Esophagus squamous epithelium (tissue), 5 donors: ENCODE data around the gene PRLHR. TPM values are rescaled to one million over a fixed set of nuclear protein-coding genes. Genes with fewer than 3 reads are reported as not detected.

Experiments used
- DNase-seq: peaks from one replicate; lab custom pipeline; 2025; lab: John Stamatoyannopoulos, UW
- H3K27ac ChIP-seq, 4 donors: fragments of 200-600 bp; sonication (generic); one replicate each; pipeline ENCODE4 v1.5.1; 2016 to 2019; ENCODE audit warnings: mild to moderate bottlenecking in 1 of 4
- H3K27me3 ChIP-seq, 4 donors: fragments of 200-600 bp; sonication (generic); 1 replicate in 3 of 4; 2 replicates in 1 of 4; pipeline versions ENCODE4 v1.5.1 to v1.6.0; 2017 to 2021; ENCODE audit warnings: antibody characterized with exemption in 1 of 4
- H3K36me3 ChIP-seq, 3 donors: fragments of 200-600 bp; sonication (generic); one replicate each; pipeline ENCODE4 v1.5.1; 2016 to 2019
- H3K4me1 ChIP-seq, 3 donors: fragments of 200-600 bp; sonication (generic); one replicate each; pipeline ENCODE4 v1.5.1; 2017 to 2019
- H3K4me3 ChIP-seq, 4 donors: fragments of 200-600 bp; sonication (generic); 1 replicate in 3 of 4; 2 replicates in 1 of 4; pipeline ENCODE4 v1.5.1; 2016 to 2019; ENCODE audit warnings: mild to moderate bottlenecking in 2 of 4, moderate library complexity in 1 of 4
- H3K9me3 ChIP-seq, 3 donors: fragments of 200-600 bp; sonication (generic); one replicate each; pipeline ENCODE4 v1.5.1; 2016 to 2019
- POLR2A ChIP-seq, 4 donors: fragments of 450-650 bp; IDR thresholded peaks; one replicate each; pipeline ENCODE4 v1.6.1; 2017; ENCODE audit warnings: antibody characterized with exemption in 4 of 4, mild to moderate bottlenecking in 4 of 4, moderate library complexity in 3 of 4
- WGBS, 2 donors: methylation state at CpG; one replicate each; pipeline ENCODE4 v1.1.5; 2018; 5-methylcytosine and 5-hydroxymethylcytosine counted together
- intact Hi-C: fragments of 100-400 bp; cut with DNase I; formaldehyde crosslinking; loops from one replicate; pipeline ENCODE4 v1.15.0; 2022
- total RNA-seq, 4 donors: library from RNA; depleted of rRNA; stranded (reverse); fragments of >200 nt; gene quantifications; one replicate each; pipeline ENCODE4 v1.1.0, GENCODE V29; 2016
- TF ChIP-seq, protein P1 (sequence below), 6 experiments: fragments of 450-650 bp in 4 of 6; fragments of 200-600 bp in 2 of 6; sonication (generic) in 2 of 6; IDR thresholded peaks; one replicate each; pipeline ENCODE4 v1.5.1; 2016 to 2019; ENCODE audit warnings: antibody characterized with exemption in 6 of 6, mild to moderate bottlenecking in 4 of 6, moderate library complexity in 4 of 6
- donor health status: DM: yes; HTN: yes; CAD: no.

Gene PRLHR
- total RNA-seq, 4 donors from 2014 or later = not detected

DNA sequence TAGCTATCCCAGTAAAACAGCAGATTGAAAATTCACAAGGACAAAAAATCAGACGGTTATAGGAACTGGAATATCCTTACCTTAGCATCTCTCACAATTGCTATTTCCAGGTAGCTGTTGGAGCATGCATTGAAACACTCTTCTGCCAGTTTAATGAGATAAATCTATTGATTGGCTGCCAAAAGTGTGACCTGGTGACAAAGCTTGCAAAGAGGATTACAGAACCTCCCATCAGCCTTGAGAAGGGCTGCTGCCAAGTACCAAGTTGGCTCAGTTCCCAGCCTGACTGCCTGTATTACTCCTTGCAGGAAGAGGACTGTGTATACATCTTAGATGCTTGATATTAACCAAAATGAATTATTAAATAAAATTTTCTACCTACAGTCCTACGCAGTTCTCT is 5.1 kb downstream of the PRLHR start:
- 30 to 37% methylated on average over 2 of the region's 2 CpGs for WGBS, 2 donors
- Histone ChIP-seq H3K9me3 (peaks cover 0 to 11% (median 0%) of the 10 kb centered on the region in 3 donors), H3K36me3 (no peaks in the 10 kb centered on the region), H3K27me3 (peaks cover under 1 to 70% (median 16%) of the 10 kb centered on the region in 4 donors), H3K4me3 (no peak overlapping the region), H3K27ac (no peak overlapping the region), H3K4me1 (peaks cover 0 to 10% (median 6%) of the 10 kb centered on the region in 3 donors)
- TF ChIP-seq POLR2A (IDR thresholded peaks at IDR 0.05) = no peak
- TF ChIP-seq, protein P1, sequence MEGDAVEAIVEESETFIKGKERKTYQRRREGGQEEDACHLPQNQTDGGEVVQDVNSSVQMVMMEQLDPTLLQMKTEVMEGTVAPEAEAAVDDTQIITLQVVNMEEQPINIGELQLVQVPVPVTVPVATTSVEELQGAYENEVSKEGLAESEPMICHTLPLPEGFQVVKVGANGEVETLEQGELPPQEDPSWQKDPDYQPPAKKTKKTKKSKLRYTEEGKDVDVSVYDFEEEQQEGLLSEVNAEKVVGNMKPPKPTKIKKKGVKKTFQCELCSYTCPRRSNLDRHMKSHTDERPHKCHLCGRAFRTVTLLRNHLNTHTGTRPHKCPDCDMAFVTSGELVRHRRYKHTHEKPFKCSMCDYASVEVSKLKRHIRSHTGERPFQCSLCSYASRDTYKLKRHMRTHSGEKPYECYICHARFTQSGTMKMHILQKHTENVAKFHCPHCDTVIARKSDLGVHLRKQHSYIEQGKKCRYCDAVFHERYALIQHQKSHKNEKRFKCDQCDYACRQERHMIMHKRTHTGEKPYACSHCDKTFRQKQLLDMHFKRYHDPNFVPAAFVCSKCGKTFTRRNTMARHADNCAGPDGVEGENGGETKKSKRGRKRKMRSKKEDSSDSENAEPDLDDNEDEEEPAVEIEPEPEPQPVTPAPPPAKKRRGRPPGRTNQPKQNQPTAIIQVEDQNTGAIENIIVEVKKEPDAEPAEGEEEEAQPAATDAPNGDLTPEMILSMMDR (IDR thresholded peaks at IDR 0.05) = no peak
- DNase-seq = no peak
- intact Hi-C loops = no loop called here

DNA sequence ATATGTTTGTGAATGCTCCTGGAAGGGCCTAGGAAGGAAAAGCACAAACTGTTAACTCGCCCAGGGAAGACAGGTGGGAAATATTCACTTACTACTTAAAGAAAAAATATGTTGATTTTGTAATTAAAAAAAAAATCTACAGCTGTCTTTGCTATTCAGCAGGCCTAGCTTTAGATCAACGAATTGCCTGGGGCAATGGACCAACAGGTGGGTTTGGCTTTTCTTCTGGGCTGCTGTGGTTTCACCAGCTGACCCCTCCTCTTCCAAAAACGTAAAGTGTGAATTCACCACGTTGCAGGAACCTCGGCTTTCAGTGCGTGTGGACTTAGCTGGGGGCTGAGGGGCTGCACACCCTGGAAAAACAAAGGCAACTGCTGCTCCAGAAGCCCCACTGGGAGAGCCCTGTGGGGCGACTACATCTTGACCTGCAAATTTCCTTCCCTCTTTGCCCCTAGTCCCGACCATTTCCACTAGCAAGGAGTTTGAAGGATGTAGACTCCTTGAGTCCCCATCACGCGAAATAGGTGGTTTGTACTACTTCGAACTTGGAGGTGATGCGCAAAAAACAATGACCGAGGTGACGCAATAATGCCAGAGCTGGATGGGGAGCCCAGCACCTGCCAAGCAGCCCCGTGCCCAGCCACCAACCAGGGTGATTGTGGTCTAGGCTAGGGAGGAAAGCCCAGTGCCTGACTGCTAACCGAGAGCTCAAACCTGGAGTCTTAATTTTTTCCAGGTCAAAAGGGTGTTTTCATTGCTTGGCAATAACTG is 7.4 kb downstream of the PRLHR start:
- H3K27ac ChIP-seq = no peak overlapping the region
- TF ChIP-seq, protein P1 (IDR thresholded peaks at IDR 0.05) = no peak
- no peak for TF ChIP-seq POLR2A (IDR thresholded peaks at IDR 0.05)
- intact Hi-C loops = no loop called here
- H3K27me3 ChIP-seq = peaks cover 0 to 47% (median 0%) of the 10 kb centered on the region in 4 donors
- H3K4me1 ChIP-seq = peaks cover 0 to 8% (median 6%) of the 10 kb centered on the region in 3 donors
- H3K9me3 ChIP-seq = no peaks in the 10 kb centered on the region
- no peaks in the 10 kb centered on the region for H3K36me3 ChIP-seq
- 69 to 75% methylated on average over 15 to 16 of the region's 16 CpGs for WGBS, 2 donors
- H3K4me3 ChIP-seq = no peak overlapping the region
- no peak for DNase-seq

- intact Hi-C loops = no loop called here
- TF ChIP-seq, protein P1 (IDR thresholded peaks at IDR 0.05) = no peak
- TF ChIP-seq POLR2A (IDR thresholded peaks at IDR 0.05) = no peak
- no peaks in the 10 kb centered on the region for H3K9me3 ChIP-seq
- H3K36me3 ChIP-seq = no peaks in the 10 kb centered on the region
- no peak overlapping the region for H3K27ac ChIP-seq
- peaks cover 0 to 8% (median 6%) of the 10 kb centered on the region in 3 donors for H3K4me1 ChIP-seq
- peaks cover 0 to 35% (median 0%) of the 10 kb centered on the region in 4 donors for H3K27me3 ChIP-seq
- no peak overlapping the region for H3K4me3 ChIP-seq
- no peak for DNase-seq
These were observed 8.5 kb downstream of the PRLHR start for GRCh38 chr10:118586911-118587310.

- no peaks in the 10 kb centered on the region for H3K9me3 ChIP-seq
- intact Hi-C loops = no loop called here
- peaks cover 0 to 25% (median 0%) of the 10 kb centered on the region in 4 donors for H3K27me3 ChIP-seq
- no peak for TF ChIP-seq POLR2A (IDR thresholded peaks at IDR 0.05)
- TF ChIP-seq, protein P1 (IDR thresholded peaks at IDR 0.05) = no peak
- no peak overlapping the region for H3K27ac ChIP-seq
- H3K4me3 ChIP-seq = no peak overlapping the region
- DNase-seq = no peak
- H3K4me1 ChIP-seq = peaks cover 0 to 8% (median 6%) of the 10 kb centered on the region in 3 donors
- no peaks in the 10 kb centered on the region for H3K36me3 ChIP-seq
- WGBS, 2 donors = 44 to 55% methylated on average over 1 of the region's 1 CpG
These were observed 9.7 kb downstream of the PRLHR start for GRCh38 chr10:118585794-118586193.

DNA sequence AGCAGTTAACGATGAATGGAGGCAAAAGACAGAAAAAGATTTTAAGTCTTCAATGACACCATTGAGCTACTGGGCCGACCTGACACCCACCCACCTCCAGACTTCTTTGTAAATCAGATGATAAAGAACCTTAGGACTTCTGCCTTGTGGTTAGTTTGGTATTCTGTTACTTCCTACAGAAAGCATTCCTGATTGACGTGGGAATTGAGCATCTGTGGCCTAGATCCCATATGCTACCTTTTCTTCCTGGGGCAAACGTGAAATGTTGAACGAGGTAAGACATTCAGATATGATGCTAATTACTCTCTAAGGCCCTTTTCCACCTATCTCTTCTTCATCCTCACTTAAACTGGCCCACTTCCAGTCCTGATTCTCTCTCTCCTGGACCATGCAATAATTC is 10.2 kb downstream of the PRLHR start:
- Histone ChIP-seq H3K27ac (no peak overlapping the region), H3K4me1 (peaks cover 0 to 8% (median 3%) of the 10 kb centered on the region in 3 donors), H3K27me3 (peaks cover 0 to 25% (median 0%) of the 10 kb centered on the region in 4 donors), H3K4me3 (no peak overlapping the region), H3K36me3 (no peaks in the 10 kb centered on the region), H3K9me3 (no peaks in the 10 kb centered on the region)
- 78 to 80% methylated on average over 5 of the region's 5 CpGs for WGBS, 2 donors
- intact Hi-C loops = no loop called here
- no peak for DNase-seq
- TF ChIP-seq, protein P1 (IDR thresholded peaks at IDR 0.05) = no peak
- TF ChIP-seq POLR2A (IDR thresholded peaks at IDR 0.05) = no peak
